Astrocyte of the spinal cord (primary cell): Measurements from ENCODE around the gene TENM4.

Source experiments
- DNase-seq: peaks from one replicate; pipeline ENCODE4 v3.0.0; 2011; ENCODE audit warnings: low read depth, low spot score
- H3K4me3 ChIP-seq: 2 replicates; pipeline ENCODE4 v1.5.1; 2011; ENCODE audit warnings: low read depth, mild to moderate bottlenecking, low read length, moderate library complexity
- CTCF ChIP-seq: IDR thresholded peaks from 2 replicates; pipeline ENCODE4 v1.5.1; 2012; ENCODE audit warnings: low read depth, mild to moderate bottlenecking, low read length, inconsistent platforms
- in situ Hi-C: cut with HindIII; loops from 2 replicates; pipeline ENCODE4 v1.10.0; 2017; ENCODE audit warnings: low sequenced_read_pairs

Gene TENM4

GRCh38 chr11:78803995-78804394 lies 636.8 kb downstream of the TENM4 start:
- H3K4me3 ChIP-seq = no peak overlapping the region
- DNase-seq = no peak
- TF ChIP-seq CTCF = no peak
- in situ Hi-C loops = no loop called here

GRCh38 chr11:78802058-78802761 lies 638.6 kb downstream of the TENM4 start:
- in situ Hi-C loops = no loop called here
- DNase-seq = peak; percentile 45
- no peak overlapping the region for H3K4me3 ChIP-seq
- TF ChIP-seq CTCF = no peak

GRCh38 chr11:78801161-78801884 lies 639.5 kb downstream of the TENM4 start:
- H3K4me3 ChIP-seq = no peak overlapping the region
- DNase-seq = peak; percentile 96
- no peak for TF ChIP-seq CTCF
- in situ Hi-C loops = no loop called here

- in situ Hi-C loops = no loop called here
- TF ChIP-seq CTCF = no peak
- no peak overlapping the region for H3K4me3 ChIP-seq
- DNase-seq = no peak
Observed at GRCh38 chr11:78800756-78801155, 640.1 kb downstream of the TENM4 start.

- in situ Hi-C loops = no loop called here
- DNase-seq = no peak
- no peak for TF ChIP-seq CTCF
- H3K4me3 ChIP-seq = no peak overlapping the region
Observed at GRCh38 chr11:78800096-78800690, 640.6 kb downstream of the TENM4 start.

GRCh38 chr11:78798663-78799062 lies 642.2 kb downstream of the TENM4 start:
- DNase-seq = peak; percentile 66
- H3K4me3 ChIP-seq = no peak overlapping the region
- in situ Hi-C loops = no loop called here
- peak; percentile 89 for TF ChIP-seq CTCF
